GM18499 (cell line): ENCODE data around the gene NXN.

Experiments used
- ATAC-seq: cut with Tn5 transposase; IDR thresholded peaks from one replicate; pipeline ENCODE4 v1.9.1; 2021; ENCODE audit warnings: moderate number of reproducible peaks; ENCODE audit not compliant: insufficient read depth, unreplicated experiment

The NXN gene

DNA sequence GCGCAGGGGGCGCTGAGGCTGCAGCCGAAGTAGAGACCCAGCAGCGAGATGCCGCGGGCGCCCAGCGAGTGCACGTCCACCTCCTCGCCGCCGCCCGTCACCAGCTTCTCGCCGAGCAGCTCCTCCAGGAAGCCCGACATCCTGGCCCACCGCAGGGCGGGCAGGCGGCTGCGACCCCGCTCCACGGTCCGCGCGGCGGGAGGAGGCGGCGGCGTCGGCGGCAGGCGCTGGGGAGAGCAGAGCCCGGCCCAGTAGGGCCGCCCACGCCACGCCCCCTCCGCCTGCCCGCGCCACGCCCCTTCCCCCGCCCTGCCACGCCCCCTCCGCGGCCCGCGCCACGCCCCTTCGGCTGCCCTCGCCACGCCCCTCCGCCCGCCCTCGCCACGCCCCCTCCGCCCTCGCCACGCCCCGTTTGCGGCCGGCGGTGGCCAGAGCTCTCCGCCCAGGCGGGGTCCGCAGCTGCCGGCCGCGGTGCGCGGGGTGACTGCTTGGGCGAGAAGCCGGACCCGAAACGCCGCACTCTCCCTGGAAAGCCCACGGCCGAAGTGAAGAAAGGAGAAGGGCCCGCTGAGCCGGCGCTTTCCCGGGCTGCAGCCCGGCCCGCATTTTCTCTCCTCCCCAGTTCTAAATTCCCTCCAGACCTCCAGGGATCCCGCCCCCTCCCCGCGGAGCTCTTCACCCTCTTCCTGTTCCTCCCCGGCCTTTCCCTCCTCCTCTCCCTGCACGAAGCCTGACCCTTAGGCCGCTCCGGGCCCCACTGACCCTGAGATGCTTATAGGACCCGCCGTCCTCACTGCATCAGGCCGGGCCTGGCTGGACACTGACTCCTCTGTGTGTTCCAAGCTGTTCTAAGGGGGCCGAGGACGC, at the start of gene NXN:
NXN (minus strand) TSS at position 238 of the 867 bp plus-strand sequence.
- ATAC-seq = no peak

DNA sequence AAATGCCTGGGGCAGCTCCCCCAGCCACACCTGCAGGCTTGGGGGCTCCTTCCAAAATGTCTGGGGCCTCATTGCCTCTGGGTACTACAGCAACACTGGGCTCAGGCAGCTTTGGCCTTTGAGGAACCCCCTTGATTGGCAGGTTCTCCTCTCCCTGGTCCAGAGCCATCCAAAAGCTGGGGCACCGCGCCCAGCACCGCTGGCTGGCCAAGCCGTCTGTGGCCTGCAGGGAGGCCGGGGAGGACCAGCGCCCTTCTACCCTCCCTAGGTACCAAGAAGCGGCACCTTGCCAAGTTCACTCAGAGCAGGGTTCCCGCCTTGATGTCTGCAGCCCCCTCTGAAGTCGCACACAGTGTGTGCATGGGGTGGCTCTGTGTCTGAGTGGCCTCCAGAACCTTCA, 47.5 kb upstream of the NXN start:
- ATAC-seq = no peak

DNA sequence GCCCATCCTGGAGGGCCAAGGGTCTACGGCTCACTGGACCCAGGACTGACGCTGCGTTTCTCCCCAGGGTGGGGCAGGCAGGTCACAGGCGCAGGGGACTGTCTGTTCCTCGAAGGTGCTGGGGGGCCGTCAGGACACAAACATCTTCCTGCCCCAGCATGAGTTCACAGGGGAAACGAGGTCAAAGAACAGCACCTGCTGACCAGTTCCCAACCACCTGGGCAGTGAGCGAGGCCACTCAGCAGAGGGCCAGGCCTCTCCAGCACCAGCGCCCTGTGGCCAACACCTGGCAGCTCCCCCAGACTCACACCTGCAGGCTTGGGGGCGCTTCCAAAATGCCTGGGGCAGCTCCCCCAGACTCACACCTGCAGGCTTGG, 47.0 kb upstream of the NXN start:
- no peak for ATAC-seq

DNA sequence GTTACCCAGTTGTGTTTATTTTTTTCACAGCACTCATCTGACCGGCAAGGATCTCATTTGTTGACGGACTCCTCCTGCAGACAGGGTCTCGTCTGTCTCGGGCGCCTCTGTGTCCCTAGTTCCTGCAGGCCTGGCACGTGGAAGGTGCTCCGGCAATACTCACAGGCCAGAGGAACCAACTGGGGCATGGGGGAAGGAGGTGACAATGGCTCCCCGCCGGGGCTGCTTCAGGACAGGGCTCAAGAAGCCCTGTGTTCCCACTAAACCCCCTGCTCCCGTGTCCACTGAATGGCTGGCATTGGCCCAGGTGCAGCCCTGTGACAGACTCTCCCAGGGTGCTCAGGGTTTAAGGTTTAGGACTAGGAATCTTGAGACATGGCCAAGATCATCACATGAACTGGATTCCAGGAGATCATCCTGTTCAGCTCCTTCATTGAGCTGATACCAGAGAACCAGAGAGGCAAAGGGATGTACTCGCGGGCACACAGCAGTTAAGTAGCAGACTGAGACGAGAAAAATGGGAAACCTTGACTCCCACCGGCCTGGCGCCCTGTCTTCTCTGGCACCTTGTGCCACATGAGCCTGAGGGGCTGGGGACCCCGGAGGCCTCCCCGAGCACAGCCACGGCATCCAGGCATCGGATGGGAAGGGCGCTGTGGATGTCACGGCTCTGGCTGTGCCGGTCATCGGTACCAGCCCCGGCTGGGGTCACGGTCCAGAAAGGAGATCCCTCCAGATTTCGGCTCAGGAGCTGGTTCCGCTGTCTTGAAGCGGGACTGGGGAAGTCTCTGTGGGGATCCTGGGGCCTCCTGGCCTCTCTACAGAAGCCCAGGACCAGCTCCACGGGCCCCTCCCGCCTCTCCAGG, 46.4 kb upstream of the NXN start:
- no peak for ATAC-seq

DNA sequence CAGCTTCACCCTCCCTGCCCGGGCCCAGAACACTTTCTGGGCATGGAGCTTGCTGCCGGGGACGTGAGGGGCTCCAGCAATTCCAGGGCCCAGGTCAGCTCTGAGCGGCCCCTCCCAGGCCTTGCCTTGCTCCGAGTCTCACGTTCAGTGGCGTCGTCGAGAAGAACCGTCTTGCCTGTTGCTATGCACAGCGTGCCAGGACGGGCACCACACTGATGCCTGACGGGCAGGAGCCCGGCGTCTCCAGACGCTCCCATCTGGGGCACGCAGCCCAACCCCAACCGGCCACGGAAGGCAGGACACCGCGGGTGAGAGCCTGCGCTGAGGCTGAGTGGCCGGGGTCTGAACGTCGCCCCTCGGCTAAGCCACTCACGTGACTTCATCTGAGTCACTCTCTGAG, 44.5 kb upstream of the NXN start:
- no peak for ATAC-seq

DNA sequence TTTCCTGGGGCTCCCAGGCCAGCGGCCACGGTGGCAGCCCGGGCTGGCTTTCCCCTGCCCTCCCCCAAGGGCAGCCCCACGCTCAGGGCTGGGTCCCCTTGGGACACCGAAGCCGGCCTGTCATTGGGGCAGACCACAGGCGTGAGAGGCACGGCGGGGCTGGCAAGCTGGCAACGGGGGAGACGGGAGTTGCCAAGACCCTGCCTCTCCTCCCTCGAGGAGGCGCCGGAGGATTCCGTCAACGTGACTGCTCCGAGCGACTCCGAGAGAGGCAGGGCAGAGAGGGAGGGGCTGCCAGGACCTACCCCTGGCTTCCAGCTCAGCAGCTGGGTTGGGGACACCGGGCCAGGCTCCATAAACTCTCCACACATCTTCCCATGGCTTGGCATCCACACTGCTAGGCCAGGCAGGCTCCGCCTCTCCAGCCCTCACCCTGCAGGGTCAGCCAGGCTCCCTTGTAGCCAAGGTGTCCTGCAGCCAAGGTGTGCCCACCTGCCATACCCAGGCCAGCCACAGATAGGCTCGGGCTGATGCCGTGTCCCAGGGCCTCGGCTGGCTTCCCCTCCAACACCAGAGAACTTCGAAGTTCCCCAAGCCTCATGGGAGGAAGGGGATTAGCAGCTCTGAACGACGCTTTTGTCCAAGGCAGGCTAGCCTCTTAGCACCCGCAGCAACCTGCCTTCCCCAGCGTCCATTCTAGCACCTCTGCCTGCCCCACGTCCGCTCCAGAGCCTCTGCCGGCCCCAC, 42.9 kb upstream of the NXN start:
- no peak for ATAC-seq

DNA sequence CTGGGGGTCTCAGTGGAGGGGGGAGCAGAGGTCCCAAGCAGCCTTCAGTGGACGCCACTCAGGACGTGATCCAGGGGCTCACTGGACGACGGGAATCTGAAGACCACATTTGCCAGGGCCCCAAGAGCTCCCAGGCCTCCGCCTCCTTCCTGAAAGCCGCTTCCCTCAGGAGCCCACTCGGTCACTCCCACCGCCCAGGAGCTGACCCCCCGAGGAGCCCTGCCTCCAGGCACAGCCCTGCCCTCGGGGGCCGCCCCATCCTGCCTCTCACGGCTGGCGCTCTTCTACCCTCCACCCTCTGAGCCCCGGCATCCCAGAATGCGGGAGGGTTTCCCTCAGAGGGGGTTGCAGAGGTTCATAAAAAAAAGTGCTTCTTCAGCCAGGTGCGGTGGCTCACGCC, 41.6 kb upstream of the NXN start:
- ATAC-seq = no peak

DNA sequence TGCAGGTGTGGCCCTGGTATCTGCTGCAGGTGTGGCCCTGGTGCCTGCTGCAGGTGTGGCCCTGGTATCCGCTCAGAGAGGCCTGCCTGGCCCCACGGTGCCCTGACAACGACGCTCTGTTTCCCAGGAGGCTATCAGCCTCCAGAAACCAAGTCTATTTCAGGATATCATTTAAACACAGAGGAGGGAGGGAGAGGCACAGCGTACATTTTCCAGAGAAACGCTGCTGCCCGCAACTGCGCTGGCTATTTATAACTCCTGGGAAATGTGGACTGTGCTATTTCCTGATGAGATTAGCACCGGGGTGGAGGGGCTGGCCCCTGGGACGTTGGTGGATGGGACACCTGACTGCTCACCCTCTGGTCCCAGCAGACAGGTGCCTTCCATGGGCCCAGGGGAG, 39.9 kb upstream of the NXN start:
- ATAC-seq = no peak

DNA sequence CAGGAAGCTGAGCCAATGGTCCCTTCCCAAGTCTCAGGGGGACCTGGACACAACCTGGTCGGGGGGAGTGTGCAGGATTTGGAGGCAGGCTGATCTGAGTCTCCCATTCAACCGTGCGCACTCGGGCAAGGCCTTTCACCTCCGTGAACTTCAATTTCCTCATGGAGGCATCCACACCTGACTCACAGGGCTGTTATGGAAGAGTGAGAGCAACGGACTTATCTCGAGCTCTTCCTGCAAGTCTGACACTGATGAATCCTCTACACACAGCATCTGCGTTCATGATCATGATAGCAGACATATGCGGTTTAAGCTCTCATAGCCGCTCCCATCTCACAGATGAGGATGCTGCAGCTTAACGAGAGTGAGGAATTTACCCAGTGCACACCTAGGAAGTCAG, 39.0 kb upstream of the NXN start:
- ATAC-seq = no peak

DNA sequence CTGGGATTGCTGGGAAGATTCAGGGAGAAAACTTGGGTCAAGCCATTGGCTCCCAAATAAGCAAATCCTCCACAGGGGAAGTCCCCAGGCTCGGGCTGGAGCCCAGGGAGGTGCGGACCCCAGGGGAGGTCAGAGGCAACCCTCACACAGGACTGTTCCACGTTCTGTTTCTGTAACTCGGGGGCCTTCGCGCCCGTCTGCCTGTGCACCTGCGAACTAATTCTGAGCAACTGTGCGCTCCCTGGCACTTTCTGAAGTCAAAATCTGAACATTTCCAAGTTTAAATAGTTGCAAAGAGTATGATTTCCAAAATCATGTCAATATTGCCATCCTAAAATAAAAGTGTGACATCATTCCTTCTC, 34.1 kb upstream of the NXN start:
- no peak for ATAC-seq

DNA sequence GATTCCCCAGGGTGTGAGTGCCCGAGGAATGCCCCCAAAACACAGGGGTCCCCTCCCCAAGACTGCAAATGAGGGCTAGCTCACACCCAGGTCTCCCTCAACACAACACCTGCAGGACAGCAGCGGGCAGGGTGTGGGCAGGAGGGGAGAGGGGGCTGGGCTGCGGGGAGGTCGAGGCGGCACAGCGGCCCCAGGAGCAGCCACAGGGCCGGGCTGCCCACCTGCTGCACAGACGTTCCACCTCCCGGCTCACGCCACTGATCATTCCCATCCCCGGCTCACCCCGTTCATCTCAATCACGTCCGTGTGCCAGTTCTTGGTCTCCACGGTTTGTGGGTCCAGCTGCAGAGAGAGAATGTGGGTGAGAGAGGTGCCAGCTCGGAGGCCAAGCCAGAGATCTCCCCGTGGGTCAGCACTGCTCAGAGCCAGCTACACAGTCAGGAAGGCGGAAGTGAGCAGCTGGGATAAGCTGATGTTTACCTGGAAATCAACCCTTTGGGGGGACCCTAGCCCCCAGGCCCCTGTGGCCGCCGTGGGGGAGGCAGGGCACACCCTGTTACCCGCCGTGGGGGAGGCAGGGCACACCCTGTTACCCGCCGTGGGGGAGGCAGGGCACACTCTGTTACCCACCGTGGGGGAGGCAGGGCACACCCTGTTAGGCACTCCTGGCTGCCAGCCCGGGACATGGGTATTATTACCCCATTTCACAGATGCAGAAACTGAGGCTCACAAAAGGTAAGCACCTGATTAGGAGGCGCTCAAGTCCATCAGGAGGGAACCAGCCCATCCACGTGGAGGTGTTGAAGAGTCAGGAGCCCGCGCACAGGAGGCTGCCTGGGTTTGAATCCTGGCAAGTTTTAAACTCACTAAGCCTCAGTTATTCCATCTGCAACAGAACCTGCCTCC, 33.5 kb upstream of the NXN start:
- no peak for ATAC-seq

DNA sequence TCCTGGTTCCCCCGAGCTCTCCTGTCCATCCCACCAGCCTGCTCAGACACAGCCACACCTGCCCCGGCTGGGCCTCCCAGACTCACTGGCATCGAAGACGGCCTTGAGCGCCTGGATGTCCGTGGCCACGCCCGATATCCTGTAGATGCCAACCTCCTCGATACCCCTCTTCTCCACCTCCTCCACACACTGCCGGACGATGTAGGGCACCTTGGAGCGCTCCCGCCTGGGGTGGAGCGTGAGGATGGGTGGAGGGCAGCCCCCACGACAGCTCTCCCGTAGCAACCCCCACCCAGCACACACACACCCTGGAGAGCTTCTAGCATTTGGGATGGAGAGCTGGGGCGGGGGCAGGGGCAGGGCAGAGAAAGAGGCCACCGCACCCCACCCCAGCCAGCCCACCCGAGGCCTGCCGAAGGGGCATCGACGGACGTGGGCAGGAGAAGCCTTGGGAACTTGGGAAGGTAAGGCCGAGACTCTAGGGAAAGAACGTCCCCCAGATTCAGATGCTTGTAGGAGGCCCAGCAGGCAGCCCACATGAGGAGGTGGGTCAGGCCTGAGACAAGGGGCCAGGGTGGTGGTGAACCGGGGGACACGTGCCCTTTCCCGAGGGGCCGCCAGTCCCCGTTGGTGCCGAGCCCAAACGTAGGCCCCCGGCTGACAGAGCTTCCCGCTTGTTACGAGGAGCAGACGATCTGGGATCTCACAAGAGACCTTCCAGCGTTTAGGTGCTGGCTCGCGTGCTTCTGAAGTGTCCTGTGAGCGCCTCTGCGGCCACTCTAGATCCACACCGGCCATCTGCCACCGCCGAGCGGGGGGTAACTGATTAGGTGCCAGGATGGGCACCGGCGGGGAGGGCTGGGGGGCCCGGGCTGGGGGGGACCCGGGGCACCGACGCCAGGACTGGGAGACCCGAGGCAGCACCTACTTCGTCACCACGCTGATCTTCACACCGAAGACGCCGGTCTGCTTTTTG, 32.5 kb upstream of the NXN start:
- ATAC-seq = no peak

DNA sequence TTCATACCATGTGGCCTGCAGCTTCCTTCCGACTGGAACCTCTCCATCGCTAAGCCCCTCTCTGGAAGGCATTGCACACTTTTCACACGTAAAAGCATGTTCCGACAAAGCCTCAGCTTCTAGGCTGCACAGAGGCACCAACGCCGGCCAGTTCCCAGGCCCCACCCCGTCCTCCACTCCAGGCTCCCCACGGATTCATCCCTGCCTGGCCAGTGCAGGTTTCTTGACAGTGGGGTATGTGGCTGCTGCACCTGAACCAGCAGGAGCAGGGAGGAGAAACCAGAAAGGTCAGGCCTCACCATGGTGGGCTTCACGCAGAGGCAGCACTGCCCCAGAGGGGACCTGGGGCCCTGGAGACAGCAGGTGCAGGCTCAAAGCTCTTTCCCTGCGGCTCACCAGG, 31.6 kb upstream of the NXN start:
- ATAC-seq = no peak

DNA sequence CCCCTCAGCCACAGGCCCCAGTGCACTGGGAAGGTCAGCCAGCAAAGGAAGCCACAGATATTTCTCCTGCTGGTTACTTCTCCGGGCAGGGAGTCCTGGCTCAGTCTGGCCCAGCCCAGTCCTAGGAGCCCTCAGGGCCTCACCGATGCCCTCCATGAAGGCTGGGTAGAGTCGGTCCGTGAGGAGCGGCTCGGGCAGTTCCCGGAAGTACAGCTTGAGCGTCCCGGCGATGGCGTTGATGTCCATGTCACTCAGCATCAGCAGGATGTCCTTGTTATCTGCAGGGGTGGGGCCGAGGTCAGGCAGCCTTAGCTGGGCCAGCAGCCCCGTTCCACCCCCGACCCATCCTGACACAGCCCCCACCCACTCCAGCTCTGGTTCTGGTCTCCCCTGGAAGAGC, 31.0 kb upstream of the NXN start:
- no peak for ATAC-seq

DNA sequence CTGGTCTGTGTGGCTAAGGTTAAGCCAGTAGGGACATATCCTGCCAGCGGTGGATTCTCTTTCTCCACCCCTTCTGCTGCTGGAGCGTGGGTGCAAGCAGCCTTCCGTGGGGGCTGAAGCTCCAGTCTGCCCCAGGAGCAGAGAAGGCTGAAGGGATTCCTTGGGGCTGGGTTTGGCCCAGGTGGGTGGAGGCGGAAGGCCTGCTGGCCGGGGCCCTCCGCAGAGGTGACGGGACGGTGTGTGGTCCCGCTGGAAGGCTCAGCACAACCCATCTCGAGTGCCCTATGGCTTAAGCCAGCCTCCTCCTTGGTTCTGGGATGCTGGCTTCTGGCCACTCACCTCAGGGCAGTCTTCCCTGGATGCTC, 30.5 kb upstream of the NXN start:
- no peak for ATAC-seq

DNA sequence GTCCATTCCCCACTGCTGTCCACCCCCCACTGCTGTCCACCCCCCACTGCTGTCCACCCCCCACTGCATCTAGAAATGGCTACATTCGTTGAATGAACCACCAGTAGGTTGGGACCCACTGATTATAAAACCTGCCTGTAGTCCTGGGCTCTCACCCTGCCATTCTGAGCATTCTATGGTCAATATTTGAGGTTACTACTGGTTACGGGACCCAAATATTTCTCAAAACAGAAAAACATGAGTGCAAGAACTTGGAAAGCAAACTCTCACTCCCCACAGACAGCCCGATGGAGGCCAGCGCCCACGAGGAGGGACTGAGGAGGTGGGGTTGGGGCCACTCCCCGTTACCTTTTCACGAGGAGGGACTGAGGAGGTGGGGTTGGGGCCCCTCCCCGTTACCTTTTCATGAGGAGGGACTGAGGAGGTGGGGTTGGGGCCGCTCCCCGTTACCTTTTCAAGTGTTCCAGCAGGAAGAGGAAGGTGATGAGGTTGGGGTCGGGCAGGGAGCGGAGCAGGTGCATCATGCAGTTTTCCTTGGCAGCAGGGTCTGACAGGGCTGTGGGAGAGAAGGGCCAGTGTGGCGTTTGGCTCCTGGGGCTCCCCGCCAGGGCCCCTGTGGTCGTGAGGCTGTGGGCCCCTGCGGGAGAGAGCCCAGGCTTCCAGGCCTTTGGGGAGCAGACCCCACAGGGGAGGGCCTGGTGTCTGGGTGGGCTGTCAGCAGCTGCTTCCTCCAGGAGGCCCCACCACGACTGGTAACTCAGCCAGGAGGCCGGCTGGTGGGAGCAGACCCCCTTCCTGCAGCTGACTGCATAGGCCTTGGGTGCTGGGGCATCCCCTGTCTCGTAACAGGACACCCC, 29.9 kb upstream of the NXN start:
- ATAC-seq = no peak

DNA sequence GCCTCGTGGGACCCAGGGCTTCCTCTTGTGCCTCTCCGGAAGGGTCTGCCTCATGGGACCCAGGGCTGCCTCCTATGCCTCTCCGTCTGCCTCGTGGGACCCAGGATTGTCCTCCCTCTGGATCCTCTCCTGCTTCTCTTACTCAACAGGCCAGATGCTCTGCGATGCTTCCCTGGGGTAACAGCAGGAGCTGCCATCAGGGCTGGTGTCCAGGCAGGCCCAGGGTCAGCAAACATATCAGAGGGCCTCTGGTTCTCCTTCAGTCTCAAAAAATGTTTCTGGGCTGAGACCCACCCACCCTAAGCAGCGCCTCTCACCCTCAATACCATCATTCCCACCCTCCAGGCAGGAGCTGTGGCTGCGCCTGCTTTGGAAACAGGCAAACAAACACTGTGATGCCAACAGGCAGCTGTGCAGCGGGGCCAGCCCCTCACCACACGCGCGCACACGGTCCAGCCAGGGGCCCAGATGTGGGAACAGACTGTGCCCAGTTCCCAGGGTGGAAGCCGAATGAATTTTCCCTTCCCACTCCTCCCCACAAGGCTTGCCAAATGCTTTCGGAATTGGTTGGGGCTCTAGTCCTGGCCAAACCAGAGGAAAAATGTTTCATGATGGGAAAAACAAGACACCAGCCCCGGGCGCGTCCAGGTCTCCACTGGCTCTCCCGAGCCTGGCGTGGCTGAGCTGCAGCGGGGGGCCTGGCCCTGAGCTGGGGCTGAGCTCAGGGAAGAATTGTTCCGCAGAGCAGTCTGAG, 28.6 kb upstream of the NXN start:
- no peak for ATAC-seq
